Osteoblast (primary cell): ENCODE measurements around the gene FBXL7. TPM values are rescaled to one million over a fixed set of nuclear protein-coding genes. Genes with fewer than 3 reads are reported as not detected.

Source experiments
- DNase-seq: peaks from one replicate; pipeline ENCODE4 v3.0.0; 2011; ENCODE audit warnings: low spot score, mixed read lengths; ENCODE audit not compliant: insufficient read length; ENCODE audit errors: missing footprints
- H2AFZ ChIP-seq: 2 replicates; pipeline ENCODE4 v1.6.0; 2011; ENCODE audit warnings: mild to moderate bottlenecking, low read length
- H3K27ac ChIP-seq: 2 replicates; pipeline ENCODE4 v1.5.1; 2011; ENCODE audit warnings: mild to moderate bottlenecking, low read depth, low read length, moderate library complexity
- H3K27me3 ChIP-seq: 2 replicates; pipeline ENCODE4 v1.6.0; 2012; ENCODE audit warnings: mild to moderate bottlenecking, control low read depth, inconsistent platforms, low read length, moderate library complexity; ENCODE audit not compliant: insufficient read depth
- H3K36me3 ChIP-seq: 2 replicates; pipeline ENCODE4 v1.5.1; 2011; ENCODE audit warnings: mild to moderate bottlenecking, low read length, control low read depth, moderate library complexity; ENCODE audit not compliant: insufficient read depth
- H3K4me1 ChIP-seq: 2 replicates; pipeline ENCODE4 v1.5.1; 2011; ENCODE audit warnings: mild to moderate bottlenecking, low read length, control low read depth, moderate library complexity; ENCODE audit not compliant: insufficient read depth
- H3K4me2 ChIP-seq: 2 replicates; pipeline ENCODE4 v1.6.0; 2011; ENCODE audit warnings: mild to moderate bottlenecking, low read length; ENCODE audit not compliant: insufficient read depth
- H3K4me3 ChIP-seq: fragments of 200-600 bp; sonication (generic); 3 replicates; pipeline ENCODE4 v1.5.1; 2012; ENCODE audit warnings: mild to moderate bottlenecking, low read length, inconsistent platforms; ENCODE audit not compliant: insufficient read depth
- H3K79me2 ChIP-seq: 2 replicates; pipeline ENCODE4 v1.6.0; 2012; ENCODE audit warnings: mild to moderate bottlenecking, low read length, control low read depth, inconsistent platforms; ENCODE audit not compliant: insufficient read depth
- H3K9me3 ChIP-seq: 2 replicates; pipeline ENCODE4 v1.5.1; 2011; ENCODE audit warnings: low read depth, low read length, control low read depth
- H4K20me1 ChIP-seq: 2 replicates; pipeline ENCODE4 v1.6.0; 2012; ENCODE audit warnings: mild to moderate bottlenecking, low read length, control low read depth; ENCODE audit not compliant: insufficient read depth
- CTCF ChIP-seq: IDR thresholded peaks from 2 replicates; pipeline ENCODE4 v1.5.1; 2011; ENCODE audit warnings: mild to moderate bottlenecking, low read depth, low read length, moderate library complexity; ENCODE audit errors: extremely low read depth
- small RNA-seq: library from RNA; depleted of rRNA; stranded (forward); fragments of <200 nt; gene quantifications from one replicate; pipeline ENCODE3, GENCODE V24; 2012
- total RNA-seq: library from RNA; depleted of rRNA; stranded (reverse); fragments of >200 nt; gene quantifications from 2 replicates; pipeline ENCODE4 v1.2.3, GENCODE V29; 2012

The FBXL7 gene
- total RNA-seq, 1 donor = 13.4 TPM

- no peak overlapping the region for H2AFZ ChIP-seq
- no peak overlapping the region for H3K4me2 ChIP-seq
- DNase-seq = no peak
- H3K36me3 ChIP-seq = no peaks in the 10 kb centered on the region
- no peak overlapping the region for H3K4me3 ChIP-seq
- TF ChIP-seq CTCF = no peak
- no peak overlapping the region for H3K27ac ChIP-seq
- H4K20me1 ChIP-seq = no peaks in the 10 kb centered on the region
- H3K4me1 ChIP-seq = no peaks in the 10 kb centered on the region
- no peaks in the 10 kb centered on the region for H3K79me2 ChIP-seq
- H3K9me3 ChIP-seq = no peaks in the 10 kb centered on the region
- no peaks in the 10 kb centered on the region for H3K27me3 ChIP-seq
Observed at GRCh38 chr5:15977851-15978250, 477.9 kb downstream of the FBXL7 start.

GRCh38 chr5:15980835-15981234 lies 480.9 kb downstream of the FBXL7 start:
- DNase-seq = no peak

GRCh38 chr5:15983392-15983791 lies 483.4 kb downstream of the FBXL7 start:
- H3K4me3 ChIP-seq = no peak overlapping the region
- H3K4me1 ChIP-seq = no peaks in the 10 kb centered on the region
- no peak overlapping the region for H2AFZ ChIP-seq
- no peak overlapping the region for H3K27ac ChIP-seq
- no peak overlapping the region for H3K4me2 ChIP-seq
- no peaks in the 10 kb centered on the region for H3K79me2 ChIP-seq
- no peak for DNase-seq
- no peak for TF ChIP-seq CTCF
- H3K36me3 ChIP-seq = no peaks in the 10 kb centered on the region
- H3K9me3 ChIP-seq = no peaks in the 10 kb centered on the region
- no peaks in the 10 kb centered on the region for H4K20me1 ChIP-seq
- H3K27me3 ChIP-seq = no peaks in the 10 kb centered on the region

More at GRCh38 chr5:15980835-15981234, 480.9 kb downstream of the FBXL7 start:
- Histone ChIP-seq H3K4me2 (no peak overlapping the region), H3K79me2 (no peaks in the 10 kb centered on the region), H3K4me3 (no peak overlapping the region), H3K27ac (no peak overlapping the region), H3K4me1 (no peaks in the 10 kb centered on the region), H2AFZ (no peak overlapping the region), H4K20me1 (no peaks in the 10 kb centered on the region), H3K27me3 (no peaks in the 10 kb centered on the region), H3K36me3 (no peaks in the 10 kb centered on the region), H3K9me3 (no peaks in the 10 kb centered on the region)
- no peak for TF ChIP-seq CTCF

Small RNA genes within 50 kb of the gene (small RNA-seq; reads per million reads assigned to genes)
- gene MIR887 = 38.4 reads per million, percentile 96 among the genes with 10 or more reads in this experiment
